ENCODE measurements around the gene GXYLT2. TPM values are rescaled to one million over a fixed set of nuclear protein-coding genes. Genes with fewer than 3 reads are reported as not detected.

Gene GXYLT2
- total RNA-seq, 2 donors from 2014 or later = 5.2 to 5.6 TPM

GRCh38 chr3:72930754-72931153 lies 42.9 kb downstream of the GXYLT2 start:
- DNase-seq (no peak), ATAC-seq (no peak)
- Histone ChIP-seq H3K4me1 (no peaks in the 10 kb centered on the region), H3K9me3 (no peaks in the 10 kb centered on the region), H3K36me3 (replicated peaks in 1 of 2; ENCODE audit: insufficient read depth in 1 of 2, low read depth in 2 of 2) (no peaks in the 10 kb centered on the region), H3K27me3 (no peaks in the 10 kb centered on the region), H3K4me3 (no peak overlapping the region), H3K27ac (no peak overlapping the region)
- TF ChIP-seq POLR2A (IDR thresholded peaks at IDR 0.05) = no peak
- no peak for TF ChIP-seq CTCF (IDR thresholded peaks at IDR 0.05)
- WGBS, 2 donors = 90 to 96% methylated on average over 4 of the region's 4 CpGs
- intact Hi-C loops (cut with DNase I) = loop anchor here (10.0 kb wide), 1 partner anchor 154 kb away; no protein-coding TSS in a partner anchor

- intact Hi-C loops (cut with DNase I) = loop anchor here (10.0 kb wide), 1 partner anchor 152 kb away; no protein-coding TSS in a partner anchor
- Histone ChIP-seq H3K27me3 (no peaks in the 10 kb centered on the region), H3K4me3 (no peak overlapping the region), H3K27ac (no peak overlapping the region), H3K4me1 (no peaks in the 10 kb centered on the region), H3K9me3 (no peaks in the 10 kb centered on the region), H3K36me3 (replicated peaks in 1 of 2; ENCODE audit: insufficient read depth in 1 of 2, low read depth in 2 of 2) (no peaks in the 10 kb centered on the region)
- ATAC-seq = no peak
- no peak for TF ChIP-seq POLR2A (IDR thresholded peaks at IDR 0.05)
- TF ChIP-seq CTCF (IDR thresholded peaks at IDR 0.05) = no peak
- no peak for DNase-seq
Observed at GRCh38 chr3:72932416-72932815, 44.6 kb downstream of the GXYLT2 start.

- H3K9me3 ChIP-seq = no peaks in the 10 kb centered on the region
- intact Hi-C loops (cut with DNase I) = loop anchor here (10.0 kb wide), 1 partner anchor 146 kb away; no protein-coding TSS in a partner anchor
- 5 to 15% methylated on average over 5 of the region's 5 CpGs for WGBS, 2 donors
- no peaks in the 10 kb centered on the region for H3K27me3 ChIP-seq
- no peak overlapping the region for H3K4me3 ChIP-seq
- peaks cover 9% of the 10 kb centered on the region for H3K4me1 ChIP-seq
- no peaks in the 10 kb centered on the region for H3K36me3 ChIP-seq (replicated peaks in 1 of 2; ENCODE audit: insufficient read depth in 1 of 2, low read depth in 2 of 2)
- peak overlapping the region; percentile 6 to 58 (median 36) for H3K27ac ChIP-seq
- peak; percentile 48 to 83 (median 56) for DNase-seq
- TF ChIP-seq POLR2A (IDR thresholded peaks at IDR 0.05) = no peak
- peak in 6 of 7 experiments; percentile 35 to 94 (median 54) for TF ChIP-seq CTCF (IDR thresholded peaks at IDR 0.05)
- ATAC-seq = peak; percentile 89
Observed at GRCh38 chr3:72938471-72939265, 50.8 kb downstream of the GXYLT2 start.

- Histone ChIP-seq H3K4me1 (peaks cover 9% of the 10 kb centered on the region), H3K9me3 (no peaks in the 10 kb centered on the region), H3K4me3 (no peak overlapping the region), H3K36me3 (replicated peaks in 1 of 2; ENCODE audit: insufficient read depth in 1 of 2, low read depth in 2 of 2) (no peaks in the 10 kb centered on the region), H3K27ac (no peak overlapping the region), H3K27me3 (no peaks in the 10 kb centered on the region)
- TF ChIP-seq CTCF (IDR thresholded peaks at IDR 0.05) (no peak), POLR2A (IDR thresholded peaks at IDR 0.05) (no peak)
- DNase-seq (no peak), ATAC-seq (no peak)
- 85 to 89% methylated on average over 1 of the region's 1 CpG for WGBS, 2 donors
- intact Hi-C loops (cut with DNase I) = loop anchor here (10.0 kb wide), 1 partner anchor 114 kb away; no protein-coding TSS in a partner anchor
Observed at GRCh38 chr3:72941245-72941644, 53.4 kb downstream of the GXYLT2 start.
